Measurements from ENCODE around the gene TBC1D5.

TBC1D5 gene

DNA sequence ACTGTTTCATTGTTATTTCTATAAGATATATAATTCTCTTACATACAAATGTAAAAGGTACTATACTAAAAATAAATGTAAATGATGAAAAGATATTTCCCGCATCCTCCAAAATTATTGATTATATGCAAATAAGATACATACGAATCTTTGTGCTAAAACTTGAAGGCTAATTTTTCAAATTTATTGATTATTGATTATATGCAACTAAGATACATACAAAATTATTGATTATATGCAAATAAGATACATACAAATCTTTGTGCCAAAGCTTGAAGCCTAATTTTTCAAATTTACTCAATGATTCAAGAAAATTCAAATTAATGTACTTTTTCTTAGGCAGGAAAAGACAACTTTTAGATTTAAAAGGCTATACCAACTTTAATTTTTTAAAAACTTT, 319.8 kb downstream of the TBC1D5 start:
- TF ChIP-seq, protein P1, sequence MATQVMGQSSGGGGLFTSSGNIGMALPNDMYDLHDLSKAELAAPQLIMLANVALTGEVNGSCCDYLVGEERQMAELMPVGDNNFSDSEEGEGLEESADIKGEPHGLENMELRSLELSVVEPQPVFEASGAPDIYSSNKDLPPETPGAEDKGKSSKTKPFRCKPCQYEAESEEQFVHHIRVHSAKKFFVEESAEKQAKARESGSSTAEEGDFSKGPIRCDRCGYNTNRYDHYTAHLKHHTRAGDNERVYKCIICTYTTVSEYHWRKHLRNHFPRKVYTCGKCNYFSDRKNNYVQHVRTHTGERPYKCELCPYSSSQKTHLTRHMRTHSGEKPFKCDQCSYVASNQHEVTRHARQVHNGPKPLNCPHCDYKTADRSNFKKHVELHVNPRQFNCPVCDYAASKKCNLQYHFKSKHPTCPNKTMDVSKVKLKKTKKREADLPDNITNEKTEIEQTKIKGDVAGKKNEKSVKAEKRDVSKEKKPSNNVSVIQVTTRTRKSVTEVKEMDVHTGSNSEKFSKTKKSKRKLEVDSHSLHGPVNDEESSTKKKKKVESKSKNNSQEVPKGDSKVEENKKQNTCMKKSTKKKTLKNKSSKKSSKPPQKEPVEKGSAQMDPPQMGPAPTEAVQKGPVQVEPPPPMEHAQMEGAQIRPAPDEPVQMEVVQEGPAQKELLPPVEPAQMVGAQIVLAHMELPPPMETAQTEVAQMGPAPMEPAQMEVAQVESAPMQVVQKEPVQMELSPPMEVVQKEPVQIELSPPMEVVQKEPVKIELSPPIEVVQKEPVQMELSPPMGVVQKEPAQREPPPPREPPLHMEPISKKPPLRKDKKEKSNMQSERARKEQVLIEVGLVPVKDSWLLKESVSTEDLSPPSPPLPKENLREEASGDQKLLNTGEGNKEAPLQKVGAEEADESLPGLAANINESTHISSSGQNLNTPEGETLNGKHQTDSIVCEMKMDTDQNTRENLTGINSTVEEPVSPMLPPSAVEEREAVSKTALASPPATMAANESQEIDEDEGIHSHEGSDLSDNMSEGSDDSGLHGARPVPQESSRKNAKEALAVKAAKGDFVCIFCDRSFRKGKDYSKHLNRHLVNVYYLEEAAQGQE (IDR thresholded peaks at IDR 0.05; ENCODE audit: insufficient read depth in 1 of 2, low read depth in 2 of 2, low read length in 2 of 2), result no peak
- TF ChIP-seq FOXP2 (optimal IDR thresholded peaks at IDR 0.05; ENCODE audit: borderline replicate concordance, extremely low read depth, extremely low read length, insufficient read depth) (no peak), TAF1 (IDR thresholded peaks at IDR 0.05; ENCODE audit: borderline replicate concordance, insufficient read depth, low read length) (no peak), SIN3A (IDR thresholded peaks at IDR 0.05; ENCODE audit: borderline replicate concordance, insufficient read depth, low read length) (no peak), POLR2AphosphoS5 (IDR thresholded peaks at IDR 0.05; ENCODE audit: low read depth, low read length) (no peak)

- TF ChIP-seq SIN3A (IDR thresholded peaks at IDR 0.05; ENCODE audit: borderline replicate concordance, insufficient read depth, low read length) (no peak), FOXP2 (optimal IDR thresholded peaks at IDR 0.05; ENCODE audit: borderline replicate concordance, extremely low read depth, extremely low read length, insufficient read depth) (no peak), TAF1 (IDR thresholded peaks at IDR 0.05; ENCODE audit: borderline replicate concordance, insufficient read depth, low read length) (no peak), POLR2AphosphoS5 (IDR thresholded peaks at IDR 0.05; ENCODE audit: low read depth, low read length) (no peak)
- TF ChIP-seq, protein P1 (IDR thresholded peaks at IDR 0.05; ENCODE audit: insufficient read depth in 1 of 2, low read depth in 2 of 2, low read length in 2 of 2), result no peak
Observed at GRCh38 chr3:17420668-17421067, 321.8 kb downstream of the TBC1D5 start.

GRCh38 chr3:17412950-17413530, 329.4 kb downstream of the TBC1D5 start:
- TF ChIP-seq POLR2AphosphoS5 (IDR thresholded peaks at IDR 0.05; ENCODE audit: low read depth, low read length) (no peak), SIN3A (IDR thresholded peaks at IDR 0.05; ENCODE audit: borderline replicate concordance, insufficient read depth, low read length) (no peak), TAF1 (IDR thresholded peaks at IDR 0.05; ENCODE audit: borderline replicate concordance, insufficient read depth, low read length) (no peak), FOXP2 (optimal IDR thresholded peaks at IDR 0.05; ENCODE audit: borderline replicate concordance, extremely low read depth, extremely low read length, insufficient read depth) (no peak)
- TF ChIP-seq, protein P1 (IDR thresholded peaks at IDR 0.05; ENCODE audit: insufficient read depth in 1 of 2, low read depth in 2 of 2, low read length in 2 of 2), result no peak

DNA sequence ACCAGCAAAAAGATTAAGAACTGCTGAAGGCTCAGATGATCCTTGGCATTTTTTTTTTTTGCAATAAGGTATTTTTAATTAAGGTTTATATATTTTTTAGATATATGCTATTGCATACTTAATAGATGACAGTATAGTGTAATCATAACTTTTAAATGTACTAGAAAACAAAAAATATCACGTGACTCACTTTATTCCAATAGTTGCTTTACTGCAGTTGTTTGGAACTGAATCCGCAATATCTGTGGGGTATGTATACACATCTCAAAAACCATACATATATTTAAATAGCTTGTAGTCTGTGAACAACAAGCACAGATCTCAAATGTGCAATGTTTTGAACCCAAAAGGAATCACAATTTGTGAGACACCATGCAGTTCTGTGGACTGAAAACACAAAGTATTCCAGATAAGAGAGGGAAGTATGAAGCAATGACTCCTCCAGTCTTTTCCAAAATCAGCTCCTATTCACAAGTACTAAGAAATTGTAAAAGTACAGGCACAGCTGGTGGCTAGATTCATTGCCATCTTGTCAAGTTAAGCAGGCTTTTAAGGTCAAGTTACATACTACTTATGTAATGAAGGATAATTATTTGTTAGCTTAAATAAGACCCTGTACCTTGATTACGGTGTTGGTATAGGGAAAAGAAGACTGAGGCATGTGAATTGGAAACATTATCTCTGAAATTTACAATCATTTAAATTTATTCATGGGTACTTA, 331.1 kb downstream of the TBC1D5 start:
- TF ChIP-seq TAF1 (IDR thresholded peaks at IDR 0.05; ENCODE audit: borderline replicate concordance, insufficient read depth, low read length) (no peak), POLR2AphosphoS5 (IDR thresholded peaks at IDR 0.05; ENCODE audit: low read depth, low read length) (no peak), SIN3A (IDR thresholded peaks at IDR 0.05; ENCODE audit: borderline replicate concordance, insufficient read depth, low read length) (no peak), FOXP2 (optimal IDR thresholded peaks at IDR 0.05; ENCODE audit: borderline replicate concordance, extremely low read depth, extremely low read length, insufficient read depth) (no peak)
- TF ChIP-seq, protein P1 (IDR thresholded peaks at IDR 0.05; ENCODE audit: insufficient read depth in 1 of 2, low read depth in 2 of 2, low read length in 2 of 2), result no peak

All from PFSK-1 (cell line).